ENCODE results near the gene PTPN7.
"Not testable (repeated sequence)": the region's sequence is repeated elsewhere in the genome, so short reads cannot be mapped to it uniquely, and the experiment has no call there.

The PTPN7 gene

DNA sequence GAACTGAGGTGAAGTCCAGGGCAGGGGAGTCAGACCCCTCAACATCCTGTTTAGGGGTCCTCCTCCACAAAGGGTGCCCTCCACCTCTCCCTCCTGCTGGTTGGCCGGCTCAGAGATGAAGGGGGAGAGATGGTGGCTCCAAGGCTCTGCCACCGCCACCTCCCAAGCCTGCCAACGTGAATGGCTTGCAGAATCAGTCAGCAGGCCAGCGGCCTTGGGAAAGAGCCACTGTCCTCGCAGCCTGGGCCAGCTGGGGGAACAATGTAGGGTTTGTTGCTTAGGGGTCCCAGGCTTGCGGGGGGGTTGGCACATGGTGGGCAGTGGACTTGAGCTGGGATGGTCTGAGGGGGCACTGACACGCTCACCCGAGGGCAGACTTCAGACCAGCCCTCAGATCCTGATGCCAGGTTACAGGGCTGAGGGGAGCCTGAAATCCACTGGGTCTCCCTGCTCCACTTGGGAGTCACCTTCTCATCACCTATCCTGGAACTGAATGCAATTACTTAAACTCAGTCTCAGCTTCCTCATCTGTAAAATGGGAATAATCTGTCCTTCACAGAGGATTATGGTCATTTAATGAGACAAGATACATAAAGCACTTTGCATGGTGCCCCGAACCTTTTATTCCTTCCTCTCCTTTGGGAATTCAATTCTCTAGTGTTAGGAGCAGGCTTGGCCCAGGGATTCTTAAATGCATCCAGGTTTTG, 29.4 kb downstream of the PTPN7 start:
- DNase-seq (ENCODE audit: low read depth, low spot score): no peak

DNA sequence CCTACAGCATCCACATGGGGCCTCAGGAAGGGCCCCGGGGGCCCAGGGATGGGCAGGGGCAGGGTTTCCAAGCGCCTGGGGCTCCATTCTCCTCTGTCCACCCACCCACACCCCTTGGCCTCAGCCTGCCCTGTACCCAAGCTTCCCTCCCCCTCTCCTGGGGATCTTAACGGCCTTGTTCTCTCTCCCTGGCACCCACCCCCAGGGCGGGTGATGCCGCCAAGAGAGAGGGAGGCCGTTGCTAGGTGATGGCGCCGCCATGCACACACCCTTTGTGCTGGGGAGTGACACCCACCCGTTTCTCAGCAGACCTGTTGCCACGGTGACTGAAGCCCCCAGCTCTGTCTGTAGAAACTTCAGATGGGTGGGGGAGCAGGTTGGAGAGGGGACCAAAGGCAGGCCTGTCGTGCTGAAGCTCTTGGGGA, 30.1 kb downstream of the PTPN7 start:
- peak; percentile 50 for DNase-seq (ENCODE audit: low read depth, low spot score)

DNA sequence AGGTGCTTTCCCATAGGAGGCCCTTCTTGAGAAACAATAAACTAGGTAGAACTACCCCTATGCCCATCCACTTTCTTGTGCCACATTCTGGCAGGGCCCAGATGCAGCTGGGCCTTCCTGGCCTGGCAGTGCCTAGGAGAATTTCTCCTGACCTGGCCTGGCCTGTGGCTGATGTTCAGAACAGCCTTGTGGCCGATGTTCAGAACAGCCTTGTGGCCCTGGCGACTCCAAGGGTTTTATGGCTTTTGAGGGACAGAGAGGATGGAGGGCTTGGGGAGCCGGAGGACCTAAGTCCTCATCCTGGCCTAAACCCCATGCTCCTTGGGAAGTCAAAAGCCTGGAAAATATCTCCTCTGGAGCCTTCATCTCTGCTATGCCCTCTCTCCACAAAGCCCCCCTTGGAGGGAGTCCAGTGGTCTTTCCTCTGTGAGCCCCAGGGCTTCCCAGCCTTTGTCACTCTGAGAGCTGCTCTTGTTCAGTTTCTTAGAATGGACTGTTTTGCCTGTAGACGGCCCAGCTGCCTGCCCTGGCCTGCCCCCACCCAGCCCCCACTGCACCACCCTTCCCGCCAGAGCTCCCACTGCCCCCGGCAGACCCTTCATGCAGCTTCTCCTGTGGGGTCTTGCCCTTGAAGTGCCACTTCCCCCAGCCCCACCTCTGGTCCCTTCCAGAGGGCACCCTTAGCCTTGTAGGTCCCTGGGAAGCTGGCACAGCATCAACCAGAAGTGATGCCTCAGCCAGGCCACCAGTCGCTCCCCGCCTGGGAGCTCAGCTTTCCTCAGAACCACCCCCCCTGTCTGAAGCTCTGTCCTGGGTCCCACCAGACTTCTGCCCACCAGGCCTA, 30.7 kb downstream of the PTPN7 start:
- no peak for DNase-seq (ENCODE audit: low read depth, low spot score)

DNA sequence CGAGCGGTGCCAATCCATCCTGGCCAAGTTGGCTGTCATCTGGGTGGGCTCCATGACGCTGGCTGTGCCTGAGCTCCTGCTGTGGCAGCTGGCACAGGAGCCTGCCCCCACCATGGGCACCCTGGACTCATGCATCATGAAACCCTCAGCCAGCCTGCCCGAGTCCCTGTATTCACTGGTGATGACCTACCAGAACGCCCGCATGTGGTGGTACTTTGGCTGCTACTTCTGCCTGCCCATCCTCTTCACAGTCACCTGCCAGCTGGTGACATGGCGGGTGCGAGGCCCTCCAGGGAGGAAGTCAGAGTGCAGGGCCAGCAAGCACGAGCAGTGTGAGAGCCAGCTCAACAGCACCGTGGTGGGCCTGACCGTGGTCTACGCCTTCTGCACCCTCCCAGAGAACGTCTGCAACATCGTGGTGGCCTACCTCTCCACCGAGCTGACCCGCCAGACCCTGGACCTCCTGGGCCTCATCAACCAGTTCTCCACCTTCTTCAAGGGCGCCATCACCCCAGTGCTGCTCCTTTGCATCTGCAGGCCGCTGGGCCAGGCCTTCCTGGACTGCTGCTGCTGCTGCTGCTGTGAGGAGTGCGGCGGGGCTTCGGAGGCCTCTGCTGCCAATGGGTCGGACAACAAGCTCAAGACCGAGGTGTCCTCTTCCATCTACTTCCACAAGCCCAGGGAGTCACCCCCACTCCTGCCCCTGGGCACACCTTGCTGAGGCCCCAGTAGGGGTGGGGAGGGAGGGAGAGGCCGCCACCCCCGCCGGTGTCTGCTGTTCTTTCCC, 32.4 kb downstream of the PTPN7 start:
- DNase-seq (ENCODE audit: low read depth, low spot score): no peak

DNA sequence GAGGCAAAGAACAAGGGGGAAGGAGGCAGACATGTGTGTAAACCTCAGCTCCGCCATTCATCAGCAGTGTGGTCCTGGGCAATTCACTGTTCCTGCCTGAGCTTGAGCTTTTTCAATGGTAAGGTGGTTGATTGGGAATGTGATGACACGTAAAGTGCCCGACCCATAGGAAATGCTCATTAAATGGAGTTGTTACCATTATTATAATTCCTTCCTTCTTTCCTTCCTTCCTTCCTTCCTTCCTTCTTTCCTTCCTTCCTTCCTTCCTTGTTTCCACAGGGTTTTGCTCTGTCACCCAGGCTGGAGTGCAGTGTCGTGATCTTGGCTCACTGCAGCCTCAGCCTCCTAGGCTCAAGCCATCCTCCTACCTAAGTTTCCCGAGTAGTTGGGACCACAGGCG, 33.3 kb downstream of the PTPN7 start:
- DNase-seq (ENCODE audit: low read depth, low spot score): no peak

DNA sequence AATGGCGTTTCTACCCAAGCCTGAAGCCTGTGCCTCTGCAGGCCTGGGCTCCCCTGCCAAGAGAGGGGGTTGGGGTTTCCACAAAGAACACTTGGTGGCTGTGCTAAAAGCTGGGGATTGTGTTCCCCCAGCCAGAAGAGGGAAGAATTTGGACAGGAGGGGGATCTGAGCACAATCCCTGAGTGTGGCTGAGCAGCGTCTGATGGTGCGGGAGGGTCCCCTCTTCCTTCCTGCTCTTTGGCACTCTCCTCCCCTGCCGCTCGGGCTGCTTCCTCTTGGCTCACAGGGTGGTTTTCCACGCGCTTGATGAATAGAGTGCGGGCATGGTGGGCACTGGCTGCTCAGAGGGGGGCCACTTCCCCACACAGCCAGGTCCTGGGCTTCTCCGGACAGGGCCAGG, 34.0 kb downstream of the PTPN7 start:
- DNase-seq (ENCODE audit: low read depth, low spot score): no peak

DNA sequence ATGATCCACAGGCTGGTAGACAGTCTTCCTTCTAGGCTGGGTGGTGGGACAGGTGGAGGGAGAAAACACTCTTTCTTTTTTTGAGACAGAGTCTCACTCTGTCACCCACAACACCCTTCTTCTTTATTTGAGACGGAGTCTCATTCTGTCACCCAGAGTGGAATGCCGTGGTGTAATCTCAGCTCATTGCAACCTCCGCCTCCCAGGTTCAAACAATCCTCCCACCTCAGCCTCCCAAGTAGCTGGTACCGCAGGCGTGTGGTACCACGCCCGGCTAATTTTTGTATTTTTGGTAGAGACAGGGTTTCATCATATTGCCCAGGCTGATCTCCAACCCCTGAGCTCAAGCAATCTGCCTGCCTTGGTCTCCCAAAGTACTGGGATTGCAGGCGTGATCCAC, 34.8 kb downstream of the PTPN7 start:
- DNase-seq (ENCODE audit: low read depth, low spot score): no peak

DNA sequence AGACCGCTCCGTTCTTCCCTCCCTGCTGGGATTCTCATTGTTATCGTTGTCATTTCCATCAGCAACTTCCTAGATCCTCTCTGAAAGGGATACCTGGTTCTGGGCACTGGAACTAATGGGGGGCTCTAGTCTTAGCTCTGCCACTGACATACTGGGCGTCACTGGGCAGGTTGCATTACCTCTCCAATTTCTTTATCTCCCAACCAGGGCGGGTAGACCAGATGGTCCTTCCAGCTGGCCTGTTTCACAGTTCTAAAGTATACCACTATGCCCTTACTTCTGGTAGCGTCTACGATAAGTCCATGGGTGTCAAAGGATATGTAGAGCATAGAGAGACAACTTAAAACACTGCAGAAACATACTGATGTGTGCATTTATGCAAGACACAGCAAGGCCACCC, 36.3 kb downstream of the PTPN7 start:
- no peak for DNase-seq (ENCODE audit: low read depth, low spot score)

DNA sequence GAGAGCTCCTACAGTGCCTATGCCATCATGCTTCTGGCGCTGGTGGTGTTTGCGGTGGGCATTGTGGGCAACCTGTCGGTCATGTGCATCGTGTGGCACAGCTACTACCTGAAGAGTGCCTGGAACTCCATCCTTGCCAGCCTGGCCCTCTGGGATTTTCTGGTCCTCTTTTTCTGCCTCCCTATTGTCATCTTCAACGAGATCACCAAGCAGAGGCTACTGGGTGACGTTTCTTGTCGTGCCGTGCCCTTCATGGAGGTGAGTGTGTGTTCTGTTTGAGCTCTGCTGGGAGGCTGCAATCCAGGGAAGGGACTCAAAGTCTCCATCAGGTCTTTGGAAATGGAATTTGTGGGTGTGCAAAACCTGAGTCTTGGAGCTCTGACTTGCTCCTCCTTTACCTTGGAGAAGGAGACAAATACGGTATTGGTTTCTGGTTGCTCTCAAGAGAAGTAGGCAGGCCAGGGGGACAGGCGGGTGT, 37.0 kb downstream of the PTPN7 start:
- DNase-seq (ENCODE audit: low read depth, low spot score): no peak

DNA sequence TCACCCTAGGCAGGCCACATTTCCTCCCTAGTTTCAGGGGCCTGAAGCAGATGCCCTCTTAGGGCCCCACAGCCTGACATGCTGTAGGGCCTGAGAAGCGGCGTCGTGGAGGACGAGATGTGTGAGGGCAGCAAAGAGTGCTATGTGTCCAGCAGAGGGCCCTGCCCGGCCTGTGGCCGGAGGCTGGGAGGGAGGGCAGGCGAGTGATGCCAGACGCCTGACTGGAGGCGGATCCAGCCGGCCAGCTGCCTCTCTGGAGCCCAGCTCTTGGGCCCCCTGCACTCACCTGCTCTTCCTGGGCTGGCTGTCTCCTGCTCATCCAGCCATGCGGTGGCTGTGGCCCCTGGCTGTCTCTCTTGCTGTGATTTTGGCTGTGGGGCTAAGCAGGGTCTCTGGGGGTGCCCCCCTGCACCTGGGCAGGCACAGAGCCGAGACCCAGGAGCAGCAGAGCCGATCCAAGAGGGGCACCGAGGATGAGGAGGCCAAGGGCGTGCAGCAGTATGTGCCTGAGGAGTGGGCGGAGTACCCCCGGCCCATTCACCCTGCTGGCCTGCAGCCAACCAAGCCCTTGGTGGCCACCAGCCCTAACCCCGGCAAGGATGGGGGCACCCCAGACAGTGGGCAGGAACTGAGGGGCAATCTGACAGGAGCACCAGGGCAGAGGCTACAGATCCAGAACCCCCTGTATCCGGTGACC, 37.6 kb downstream of the PTPN7 start, which contains the start of gene GPR37L1:
Gene GPR37L1, plus strand, starts transcription at position 279 of the 697 bp plus-strand sequence. Its CDS starts 47 bp downstream, at position 326.
- peak; percentile 67 for DNase-seq (ENCODE audit: low read depth, low spot score)

DNA sequence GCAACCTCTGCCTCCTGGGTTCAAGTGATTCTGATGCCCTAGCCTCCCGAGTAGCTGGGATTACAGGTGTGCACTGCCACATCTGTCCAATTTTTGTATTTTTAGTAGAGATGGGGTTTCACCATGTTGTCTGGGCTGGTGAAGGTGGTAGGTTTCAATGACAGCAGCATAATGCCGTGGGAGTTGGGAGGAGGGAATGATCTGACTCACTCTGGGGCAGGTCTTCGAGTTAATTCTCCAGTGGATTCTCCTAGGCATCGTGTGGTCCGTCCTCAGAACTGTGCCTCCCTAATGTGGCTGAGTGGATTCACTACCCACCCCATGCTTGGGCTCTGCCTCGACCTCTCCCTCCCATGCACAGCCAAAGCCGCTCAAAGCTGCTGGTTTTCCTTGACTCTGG, 39.4 kb downstream of the PTPN7 start:
- no peak for DNase-seq (ENCODE audit: low read depth, low spot score)

DNA sequence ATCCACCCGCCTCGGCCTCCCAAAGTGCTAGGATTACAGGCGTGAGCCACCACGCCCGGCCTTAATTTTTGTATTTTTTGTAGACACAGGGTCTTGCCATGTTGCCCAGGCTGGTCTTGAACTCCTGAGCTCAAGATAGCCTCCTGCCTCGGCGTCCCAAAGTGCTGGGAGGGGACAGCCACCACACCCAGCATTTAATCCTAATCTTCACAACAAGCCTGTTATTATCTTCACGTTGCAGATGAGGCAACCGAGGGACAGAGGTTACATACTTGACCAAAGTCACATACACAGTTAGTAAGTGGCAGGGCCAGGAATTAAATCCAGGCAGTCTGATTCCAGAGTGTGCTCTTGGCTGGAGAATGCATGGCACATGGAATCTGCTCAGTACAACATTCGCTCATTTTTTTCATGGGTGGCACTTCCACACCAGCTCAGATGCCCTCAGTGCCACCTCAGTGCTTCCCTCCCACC, 42.5 kb downstream of the PTPN7 start:
- no peak for DNase-seq (ENCODE audit: low read depth, low spot score)

DNA sequence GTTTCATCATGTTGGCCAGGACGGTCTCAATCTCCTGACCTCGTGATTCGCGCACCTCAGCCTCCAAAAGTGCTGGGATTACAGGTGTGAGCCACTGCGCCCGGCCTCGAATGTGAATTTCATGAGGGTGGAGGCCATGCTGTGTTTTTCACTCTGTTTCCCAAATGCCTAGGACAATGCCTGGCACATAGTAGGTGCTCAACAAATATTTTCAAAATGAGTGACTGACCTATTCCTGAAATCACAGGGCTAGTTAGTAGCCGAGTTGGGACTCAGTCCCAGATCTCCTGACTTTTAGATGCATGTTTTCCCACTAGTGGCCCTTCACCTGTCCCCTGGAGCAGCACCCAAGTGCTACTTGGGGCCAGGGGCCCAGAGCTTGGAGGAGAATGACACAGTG, 44.1 kb downstream of the PTPN7 start:
- no peak for DNase-seq (ENCODE audit: low read depth, low spot score)

DNA sequence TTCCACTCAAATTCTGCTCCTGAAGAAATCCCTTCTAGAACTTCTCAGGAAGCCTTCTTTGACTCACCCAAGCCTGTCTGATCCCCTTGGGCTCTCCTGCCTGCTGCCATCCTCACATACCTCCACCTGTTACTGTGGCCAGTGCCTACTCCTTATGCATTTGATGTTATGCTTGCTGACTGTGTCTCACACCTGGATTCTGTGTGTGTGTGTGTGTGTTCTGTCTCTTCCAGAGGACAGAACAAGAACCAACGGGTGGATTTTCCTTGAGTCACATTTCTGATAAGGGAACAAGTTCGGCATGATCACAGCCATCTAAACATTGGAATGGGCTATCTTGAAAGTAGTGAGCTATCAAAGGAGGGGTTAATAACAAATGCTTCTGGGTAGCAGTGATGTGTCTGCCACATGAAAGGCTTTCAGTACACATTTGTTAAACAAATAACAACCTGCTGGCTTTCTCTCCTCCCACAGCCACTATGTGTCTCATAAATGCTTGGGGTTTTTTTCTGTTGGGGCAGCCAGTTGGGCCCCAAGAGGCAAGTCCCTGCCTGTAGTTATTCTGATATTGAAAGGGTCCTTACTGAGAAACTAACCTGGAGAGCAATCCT, 46.6 kb downstream of the PTPN7 start:
- no peak for DNase-seq (ENCODE audit: low read depth, low spot score)

DNA sequence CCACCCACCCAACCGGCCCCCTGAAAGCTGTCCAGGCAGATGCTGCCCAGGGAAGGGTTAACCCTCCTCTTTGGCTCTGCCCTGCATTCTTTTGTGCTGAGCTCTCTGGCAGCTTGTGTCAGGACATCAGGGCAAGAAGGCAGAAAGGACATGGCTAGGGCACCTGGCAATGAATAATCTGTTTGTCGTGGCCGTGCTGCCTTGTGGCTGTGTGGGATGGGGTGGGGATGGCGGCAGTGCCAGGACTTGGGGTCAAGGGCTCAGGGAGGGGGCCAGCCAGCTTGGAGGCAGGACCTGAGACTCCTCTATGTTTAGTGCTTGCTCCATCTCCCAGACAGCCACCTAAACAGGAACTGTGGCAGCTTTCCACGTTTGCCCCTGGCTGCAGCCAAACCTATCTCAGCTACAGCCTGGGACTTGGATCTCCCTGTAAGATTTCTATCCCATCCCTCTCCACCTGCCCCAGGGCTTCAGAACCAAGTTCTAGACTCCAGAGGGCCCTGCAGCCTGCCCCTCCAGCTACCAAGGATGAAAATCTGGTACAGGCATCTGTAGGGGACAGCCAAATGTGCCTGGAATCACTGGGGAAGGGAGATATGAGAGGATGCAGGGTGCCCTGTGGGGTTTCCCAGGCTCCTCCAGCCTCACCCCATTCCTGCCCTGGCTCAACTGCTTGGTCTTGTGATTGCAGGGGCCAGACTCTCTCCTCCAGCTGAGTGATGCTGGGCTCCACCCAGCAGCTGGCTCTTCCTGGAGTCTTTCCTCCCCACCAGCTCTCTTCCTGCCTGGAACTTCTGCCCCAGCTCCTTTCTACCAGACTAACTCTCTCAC, 47.3 kb downstream of the PTPN7 start:
- DNase-seq (ENCODE audit: low read depth, low spot score): peak; percentile 67

DNA sequence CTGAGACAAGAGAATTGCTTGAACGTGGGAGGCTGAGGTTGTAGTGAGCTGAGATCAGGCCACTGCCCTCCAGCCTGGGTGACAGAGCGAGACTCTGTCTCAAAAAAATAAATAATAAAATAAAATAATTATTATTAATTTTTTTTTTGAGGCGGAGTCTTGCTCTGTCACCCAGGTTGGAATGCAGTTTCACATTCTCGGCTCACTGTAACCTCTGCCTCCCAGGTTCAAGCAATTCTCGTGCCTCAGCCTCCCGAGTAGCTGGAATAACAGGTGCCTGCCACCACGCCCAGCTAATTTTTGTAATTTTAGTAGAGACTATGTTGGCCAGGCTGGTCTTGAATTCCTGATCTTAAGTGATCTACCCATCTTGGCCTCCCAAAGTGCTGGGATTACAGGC, 48.8 kb downstream of the PTPN7 start:
- DNase-seq (ENCODE audit: low read depth, low spot score): not testable (repeated sequence)

DNA sequence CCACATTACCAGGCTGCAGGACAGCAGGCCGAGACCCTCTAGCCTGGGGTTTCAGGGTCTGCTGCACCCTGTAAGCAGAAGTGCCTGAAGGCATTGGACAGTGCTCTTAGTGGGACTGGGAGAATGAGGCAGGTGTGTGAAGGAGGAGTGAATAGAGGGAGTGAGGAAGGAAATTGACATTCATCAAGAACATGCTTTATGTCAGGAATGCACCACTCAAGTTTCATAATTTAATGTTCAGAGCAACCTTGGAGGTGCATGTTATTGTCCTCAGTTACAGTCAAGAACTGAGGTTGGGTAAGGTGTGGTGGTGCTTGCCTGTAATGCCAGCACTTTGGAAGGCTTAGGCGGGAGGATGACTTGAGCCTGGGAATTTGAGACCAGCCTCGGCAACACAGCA, 49.4 kb downstream of the PTPN7 start:
- no peak for DNase-seq (ENCODE audit: low read depth, low spot score)

DNA sequence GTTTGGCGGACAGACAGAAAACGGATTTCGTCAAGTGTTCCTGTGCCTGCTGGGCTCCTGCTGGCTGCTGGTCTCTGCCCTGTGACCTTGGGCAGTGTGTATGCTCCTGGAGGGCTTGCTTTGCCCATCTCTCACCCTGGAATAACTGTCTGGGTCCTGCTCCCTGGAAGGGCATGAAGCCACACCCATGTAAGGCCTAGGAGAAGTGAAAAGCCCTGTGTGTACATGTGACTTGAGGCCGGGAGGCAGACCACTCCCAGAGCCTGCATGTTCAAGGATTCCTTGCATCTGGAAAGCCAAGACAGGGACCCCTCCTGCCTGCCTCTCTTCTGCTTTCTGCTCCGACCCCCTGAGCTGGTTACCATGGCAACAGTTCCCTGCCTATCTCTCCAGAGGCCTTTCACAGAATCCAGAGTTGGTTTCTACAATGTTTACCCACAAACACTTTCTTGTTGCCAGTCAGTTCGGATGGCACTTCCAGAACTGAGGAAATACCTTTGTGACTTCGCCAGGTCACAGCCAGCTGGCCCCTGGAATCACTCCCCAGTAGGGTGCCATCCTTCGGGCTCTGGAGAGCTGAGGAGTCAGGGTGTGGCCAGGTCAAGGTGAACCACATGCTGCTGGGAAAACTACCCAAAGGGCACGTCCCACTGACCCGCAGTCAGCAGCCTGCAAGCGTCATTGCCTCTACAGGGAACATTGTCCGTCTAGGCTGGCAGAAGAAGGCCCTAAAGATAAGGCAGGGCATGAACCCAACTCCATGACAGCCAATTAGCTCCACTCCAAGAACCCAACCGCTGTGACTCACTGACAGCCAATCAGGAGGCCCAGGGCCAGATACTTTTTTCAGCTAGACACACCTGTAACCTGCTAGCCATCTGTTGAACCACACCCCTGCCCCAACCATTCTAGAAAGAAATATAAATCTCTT, 52.3 kb downstream of the PTPN7 start:
- DNase-seq (ENCODE audit: low read depth, low spot score): no peak

DNA sequence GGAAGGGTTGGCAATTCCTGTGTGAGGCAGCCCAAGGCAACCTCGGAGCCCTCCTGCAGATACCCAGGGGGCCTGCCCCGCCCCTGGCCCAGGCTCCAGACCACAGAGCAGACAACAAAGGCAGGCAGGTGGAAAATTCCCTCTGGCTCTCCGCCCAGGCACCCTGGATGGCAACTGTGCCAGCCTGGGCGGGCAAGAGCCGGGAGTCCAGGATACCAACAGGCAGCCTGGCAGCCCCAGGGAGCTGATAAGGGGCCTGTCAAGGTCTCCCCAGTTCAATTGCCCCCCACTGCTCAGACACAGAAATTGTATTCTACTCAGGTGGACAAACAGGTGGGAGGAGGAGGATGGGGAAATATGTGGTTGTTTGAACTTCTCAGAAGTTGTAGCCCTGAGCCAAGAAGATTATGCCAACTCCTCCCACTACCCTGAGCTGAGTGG, 53.1 kb downstream of the PTPN7 start:
- DNase-seq (ENCODE audit: low read depth, low spot score): peak; percentile 74

Data from astrocyte of the hippocampus (primary cell).